ENCODE data around the gene SMAD5.

The SMAD5 gene

DNA sequence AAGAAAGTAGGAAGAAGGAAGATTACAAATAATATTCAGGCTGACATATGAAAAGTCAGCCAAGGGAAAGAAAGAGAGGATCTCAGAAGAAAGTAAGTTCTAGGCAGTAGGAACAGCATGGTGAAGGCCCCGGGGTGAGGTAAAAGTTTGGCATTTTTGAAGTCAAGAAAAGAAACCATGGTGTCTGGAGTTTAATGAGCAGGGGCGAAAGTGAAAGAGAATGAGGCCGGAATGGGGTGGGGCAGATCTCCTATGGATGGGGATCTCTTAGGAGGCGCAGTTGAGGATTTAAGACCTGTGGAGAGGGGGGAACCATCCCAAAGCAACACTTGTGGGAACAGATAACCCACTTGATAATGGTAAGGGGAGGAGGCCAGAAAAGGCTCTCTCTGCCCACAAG, 42.3 kb upstream of the SMAD5 start:
- TF ChIP-seq FOXP2 (optimal IDR thresholded peaks at IDR 0.05; ENCODE audit: borderline replicate concordance, extremely low read depth, extremely low read length, insufficient read depth) (no peak), TAF1 (IDR thresholded peaks at IDR 0.05; ENCODE audit: borderline replicate concordance, insufficient read depth, low read length) (no peak), POLR2AphosphoS5 (IDR thresholded peaks at IDR 0.05; ENCODE audit: low read depth, low read length) (no peak), SIN3A (IDR thresholded peaks at IDR 0.05; ENCODE audit: borderline replicate concordance, insufficient read depth, low read length) (no peak)
- TF ChIP-seq, protein P1, sequence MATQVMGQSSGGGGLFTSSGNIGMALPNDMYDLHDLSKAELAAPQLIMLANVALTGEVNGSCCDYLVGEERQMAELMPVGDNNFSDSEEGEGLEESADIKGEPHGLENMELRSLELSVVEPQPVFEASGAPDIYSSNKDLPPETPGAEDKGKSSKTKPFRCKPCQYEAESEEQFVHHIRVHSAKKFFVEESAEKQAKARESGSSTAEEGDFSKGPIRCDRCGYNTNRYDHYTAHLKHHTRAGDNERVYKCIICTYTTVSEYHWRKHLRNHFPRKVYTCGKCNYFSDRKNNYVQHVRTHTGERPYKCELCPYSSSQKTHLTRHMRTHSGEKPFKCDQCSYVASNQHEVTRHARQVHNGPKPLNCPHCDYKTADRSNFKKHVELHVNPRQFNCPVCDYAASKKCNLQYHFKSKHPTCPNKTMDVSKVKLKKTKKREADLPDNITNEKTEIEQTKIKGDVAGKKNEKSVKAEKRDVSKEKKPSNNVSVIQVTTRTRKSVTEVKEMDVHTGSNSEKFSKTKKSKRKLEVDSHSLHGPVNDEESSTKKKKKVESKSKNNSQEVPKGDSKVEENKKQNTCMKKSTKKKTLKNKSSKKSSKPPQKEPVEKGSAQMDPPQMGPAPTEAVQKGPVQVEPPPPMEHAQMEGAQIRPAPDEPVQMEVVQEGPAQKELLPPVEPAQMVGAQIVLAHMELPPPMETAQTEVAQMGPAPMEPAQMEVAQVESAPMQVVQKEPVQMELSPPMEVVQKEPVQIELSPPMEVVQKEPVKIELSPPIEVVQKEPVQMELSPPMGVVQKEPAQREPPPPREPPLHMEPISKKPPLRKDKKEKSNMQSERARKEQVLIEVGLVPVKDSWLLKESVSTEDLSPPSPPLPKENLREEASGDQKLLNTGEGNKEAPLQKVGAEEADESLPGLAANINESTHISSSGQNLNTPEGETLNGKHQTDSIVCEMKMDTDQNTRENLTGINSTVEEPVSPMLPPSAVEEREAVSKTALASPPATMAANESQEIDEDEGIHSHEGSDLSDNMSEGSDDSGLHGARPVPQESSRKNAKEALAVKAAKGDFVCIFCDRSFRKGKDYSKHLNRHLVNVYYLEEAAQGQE (IDR thresholded peaks at IDR 0.05; ENCODE audit: insufficient read depth in 1 of 2, low read depth in 2 of 2, low read length in 2 of 2) = no peak

GRCh38 chr5:136094189-136094912, 38.3 kb upstream of the SMAD5 start:
- TF ChIP-seq, protein P1 (IDR thresholded peaks at IDR 0.05; ENCODE audit: insufficient read depth in 1 of 2, low read depth in 2 of 2, low read length in 2 of 2) = no peak
- no peak for TF ChIP-seq TAF1 (IDR thresholded peaks at IDR 0.05; ENCODE audit: borderline replicate concordance, insufficient read depth, low read length)
- no peak for TF ChIP-seq FOXP2 (optimal IDR thresholded peaks at IDR 0.05; ENCODE audit: borderline replicate concordance, extremely low read depth, extremely low read length, insufficient read depth)
- TF ChIP-seq POLR2AphosphoS5 (IDR thresholded peaks at IDR 0.05; ENCODE audit: low read depth, low read length) = no peak
- no peak for TF ChIP-seq SIN3A (IDR thresholded peaks at IDR 0.05; ENCODE audit: borderline replicate concordance, insufficient read depth, low read length)

- TF ChIP-seq SIN3A (IDR thresholded peaks at IDR 0.05; ENCODE audit: borderline replicate concordance, insufficient read depth, low read length) (no peak), TAF1 (IDR thresholded peaks at IDR 0.05; ENCODE audit: borderline replicate concordance, insufficient read depth, low read length) (no peak), POLR2AphosphoS5 (IDR thresholded peaks at IDR 0.05; ENCODE audit: low read depth, low read length) (no peak), FOXP2 (optimal IDR thresholded peaks at IDR 0.05; ENCODE audit: borderline replicate concordance, extremely low read depth, extremely low read length, insufficient read depth) (no peak)
- TF ChIP-seq, protein P1 (IDR thresholded peaks at IDR 0.05; ENCODE audit: insufficient read depth in 1 of 2, low read depth in 2 of 2, low read length in 2 of 2) = no peak
Measured at GRCh38 chr5:136094913-136095641, 37.6 kb upstream of the SMAD5 start.

DNA sequence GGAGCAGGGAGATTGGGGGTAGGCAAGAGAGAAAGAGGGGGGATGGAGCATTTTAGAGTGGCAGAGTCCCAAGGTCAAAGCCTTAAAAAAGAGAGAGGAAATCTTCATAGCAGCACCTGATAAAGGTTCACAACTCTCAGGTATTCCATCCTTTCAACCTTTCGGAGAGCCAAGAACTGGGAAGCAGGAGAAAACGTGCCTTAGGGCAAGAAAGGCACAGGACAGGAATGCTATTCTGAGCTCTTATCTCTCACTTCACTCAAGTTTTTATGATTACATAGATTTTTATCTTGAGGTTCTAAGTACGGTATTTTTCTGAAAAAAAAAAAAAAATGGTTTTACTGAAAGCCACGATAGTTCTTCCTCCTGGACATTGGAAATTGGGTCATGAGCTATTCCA, 34.5 kb upstream of the SMAD5 start:
- TF ChIP-seq SIN3A (IDR thresholded peaks at IDR 0.05; ENCODE audit: borderline replicate concordance, insufficient read depth, low read length) (no peak), TAF1 (IDR thresholded peaks at IDR 0.05; ENCODE audit: borderline replicate concordance, insufficient read depth, low read length) (no peak), FOXP2 (optimal IDR thresholded peaks at IDR 0.05; ENCODE audit: borderline replicate concordance, extremely low read depth, extremely low read length, insufficient read depth) (no peak), POLR2AphosphoS5 (IDR thresholded peaks at IDR 0.05; ENCODE audit: low read depth, low read length) (no peak)
- TF ChIP-seq, protein P1 (IDR thresholded peaks at IDR 0.05; ENCODE audit: insufficient read depth in 1 of 2, low read depth in 2 of 2, low read length in 2 of 2) = no peak

Measured in PFSK-1 (cell line).